GM12875 (cell line): Measurements from ENCODE around the gene TRMT112.

Experiments used
- H3K4me3 ChIP-seq: one replicate; pipeline ENCODE4 v1.5.1; 2011; ENCODE audit warnings: low read depth, low read length, control low read depth
- TF ChIP-seq, protein P1 (sequence below): IDR thresholded peaks from 2 replicates; pipeline ENCODE4 v1.5.1; 2011; ENCODE audit warnings: low read depth, mild to moderate bottlenecking, control low read depth, inconsistent platforms, low read length, moderate library complexity, borderline replicate concordance; ENCODE audit not compliant: insufficient read depth

The TRMT112 gene

DNA sequence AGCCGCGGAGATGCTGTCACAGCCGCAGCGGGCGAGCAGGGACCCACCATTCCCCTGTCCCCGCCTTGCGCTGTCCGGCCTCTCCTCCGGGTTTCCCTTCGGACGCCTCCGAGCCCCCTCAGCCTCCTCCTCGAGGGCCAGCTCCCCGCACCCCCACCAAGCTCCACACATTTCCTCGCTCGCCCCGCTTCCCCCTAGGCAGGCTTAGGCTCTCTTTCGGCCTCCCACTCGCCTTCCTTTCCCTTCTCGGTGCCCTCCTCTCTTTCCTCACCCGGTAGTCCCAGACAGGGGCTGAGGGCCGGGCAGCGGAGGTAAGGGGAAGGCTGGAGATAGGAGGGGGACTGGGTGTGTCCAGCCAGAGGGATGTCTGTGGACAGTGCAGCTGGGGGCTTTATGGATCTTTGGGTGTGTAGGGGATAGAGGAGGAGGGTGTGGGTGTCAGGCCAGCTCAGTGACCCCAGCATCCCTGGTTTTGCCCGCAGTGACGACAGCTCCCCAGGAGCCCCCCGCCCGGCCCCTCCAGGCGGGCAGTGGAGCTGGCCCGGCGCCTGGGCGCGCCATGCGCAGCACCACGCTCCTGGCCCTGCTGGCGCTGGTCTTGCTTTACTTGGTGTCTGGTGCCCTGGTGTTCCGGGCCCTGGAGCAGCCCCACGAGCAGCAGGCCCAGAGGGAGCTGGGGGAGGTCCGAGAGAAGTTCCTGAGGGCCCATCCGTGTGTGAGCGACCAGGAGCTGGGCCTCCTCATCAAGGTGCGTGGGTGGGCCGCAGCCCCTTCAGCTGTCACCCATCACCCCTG, 24.7 kb downstream of the TRMT112 start:
- TF ChIP-seq, protein P1, sequence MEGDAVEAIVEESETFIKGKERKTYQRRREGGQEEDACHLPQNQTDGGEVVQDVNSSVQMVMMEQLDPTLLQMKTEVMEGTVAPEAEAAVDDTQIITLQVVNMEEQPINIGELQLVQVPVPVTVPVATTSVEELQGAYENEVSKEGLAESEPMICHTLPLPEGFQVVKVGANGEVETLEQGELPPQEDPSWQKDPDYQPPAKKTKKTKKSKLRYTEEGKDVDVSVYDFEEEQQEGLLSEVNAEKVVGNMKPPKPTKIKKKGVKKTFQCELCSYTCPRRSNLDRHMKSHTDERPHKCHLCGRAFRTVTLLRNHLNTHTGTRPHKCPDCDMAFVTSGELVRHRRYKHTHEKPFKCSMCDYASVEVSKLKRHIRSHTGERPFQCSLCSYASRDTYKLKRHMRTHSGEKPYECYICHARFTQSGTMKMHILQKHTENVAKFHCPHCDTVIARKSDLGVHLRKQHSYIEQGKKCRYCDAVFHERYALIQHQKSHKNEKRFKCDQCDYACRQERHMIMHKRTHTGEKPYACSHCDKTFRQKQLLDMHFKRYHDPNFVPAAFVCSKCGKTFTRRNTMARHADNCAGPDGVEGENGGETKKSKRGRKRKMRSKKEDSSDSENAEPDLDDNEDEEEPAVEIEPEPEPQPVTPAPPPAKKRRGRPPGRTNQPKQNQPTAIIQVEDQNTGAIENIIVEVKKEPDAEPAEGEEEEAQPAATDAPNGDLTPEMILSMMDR, result no peak
- H3K4me3 ChIP-seq, result no peak overlapping the region

DNA sequence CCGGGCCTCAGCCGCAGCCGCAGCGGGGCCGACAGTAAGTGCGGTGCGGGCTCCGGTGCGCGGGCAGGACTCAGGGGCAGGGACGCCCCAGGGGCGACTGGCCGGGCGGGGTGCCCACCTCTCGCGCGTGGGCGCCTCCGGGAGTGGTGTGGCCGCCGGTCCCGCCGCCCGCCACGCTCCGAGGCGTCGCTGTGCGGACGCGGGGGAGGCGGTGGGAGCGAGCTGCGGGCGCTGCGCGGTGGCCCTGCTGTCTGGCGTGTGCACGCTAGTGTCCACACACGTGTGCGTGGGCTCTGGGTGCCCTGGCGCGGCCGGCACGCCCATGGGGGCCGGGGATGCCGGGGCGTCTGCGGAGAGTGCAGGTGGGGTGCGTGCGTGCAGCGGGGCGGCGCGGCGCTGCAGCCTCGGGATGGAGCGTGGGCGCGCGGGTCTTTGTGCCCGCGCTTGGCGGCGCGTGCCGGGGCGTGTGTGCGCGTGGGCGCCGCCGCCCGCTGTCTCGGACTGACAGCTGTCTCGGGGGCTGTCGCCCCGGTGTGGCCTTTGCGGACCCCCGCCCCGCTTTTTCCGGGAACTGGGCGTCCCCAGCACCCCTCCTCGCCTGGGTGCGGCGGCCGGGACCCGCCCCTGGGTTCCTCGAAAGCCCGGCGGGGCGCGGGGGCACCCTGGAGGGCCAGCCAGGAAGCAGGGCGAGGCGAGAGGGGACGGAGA, 25.5 kb downstream of the TRMT112 start:
- no peak overlapping the region for H3K4me3 ChIP-seq

DNA sequence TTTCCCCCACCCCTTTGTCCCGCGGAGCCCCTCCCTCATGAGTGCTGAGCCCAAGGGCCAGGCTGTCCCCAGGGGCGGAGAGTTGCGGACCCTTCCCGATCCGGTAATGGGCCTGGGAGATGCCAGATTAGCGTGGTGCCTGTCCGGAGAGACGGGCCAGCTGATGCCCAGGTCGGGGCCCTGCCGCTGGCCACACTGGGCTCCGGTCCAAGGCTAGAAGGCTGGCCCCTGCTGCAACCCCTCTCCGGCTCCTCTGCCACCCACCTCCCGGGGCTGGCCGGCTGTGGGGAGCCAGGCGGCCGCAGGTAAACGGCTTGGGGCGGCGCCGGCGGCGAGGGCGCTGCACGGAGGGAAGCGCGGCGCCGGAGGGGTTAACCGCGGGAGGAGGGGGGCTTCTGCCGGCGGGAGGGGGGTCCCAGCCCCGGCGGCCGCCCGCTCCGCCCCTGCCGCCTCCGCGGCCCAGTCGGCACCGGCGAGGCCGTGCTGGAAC, 26.1 kb downstream of the TRMT112 start, which contains the start of gene KCNK4:
Gene KCNK4, plus strand, starts transcription at position 41 of the 490 bp plus-strand sequence. CDS start 1,717 bp downstream, outside the sequence.
- H3K4me3 ChIP-seq, result no peak within 1 kb of the TSS
- TF ChIP-seq, protein P1, result no peak

More for the DNA sequence above, 25.5 kb downstream of the TRMT112 start:
- TF ChIP-seq, protein P1, result no peak

GRCh38 chr11:64290352-64291261, 26.8 kb downstream of the TRMT112 start:
- no peak overlapping the region for H3K4me3 ChIP-seq
- TF ChIP-seq, protein P1, result no peak

- no peak overlapping the region for H3K4me3 ChIP-seq
- TF ChIP-seq, protein P1, result no peak
Measured at GRCh38 chr11:64289002-64289564, 28.3 kb downstream of the TRMT112 start.

GRCh38 chr11:64288353-64288750, 29.0 kb downstream of the TRMT112 start:
- TF ChIP-seq, protein P1, result no peak
- H3K4me3 ChIP-seq, result no peak overlapping the region
